Embryonic facial prominence (tissue), 1 donor: ENCODE data around the gene ARFRP1.

ENCODE experiments used
- DNase-seq: peaks from one replicate; pipeline ENCODE4 v3.0.0-alpha.2; 2016; ENCODE audit errors: extremely low spot score

ARFRP1 gene

DNA sequence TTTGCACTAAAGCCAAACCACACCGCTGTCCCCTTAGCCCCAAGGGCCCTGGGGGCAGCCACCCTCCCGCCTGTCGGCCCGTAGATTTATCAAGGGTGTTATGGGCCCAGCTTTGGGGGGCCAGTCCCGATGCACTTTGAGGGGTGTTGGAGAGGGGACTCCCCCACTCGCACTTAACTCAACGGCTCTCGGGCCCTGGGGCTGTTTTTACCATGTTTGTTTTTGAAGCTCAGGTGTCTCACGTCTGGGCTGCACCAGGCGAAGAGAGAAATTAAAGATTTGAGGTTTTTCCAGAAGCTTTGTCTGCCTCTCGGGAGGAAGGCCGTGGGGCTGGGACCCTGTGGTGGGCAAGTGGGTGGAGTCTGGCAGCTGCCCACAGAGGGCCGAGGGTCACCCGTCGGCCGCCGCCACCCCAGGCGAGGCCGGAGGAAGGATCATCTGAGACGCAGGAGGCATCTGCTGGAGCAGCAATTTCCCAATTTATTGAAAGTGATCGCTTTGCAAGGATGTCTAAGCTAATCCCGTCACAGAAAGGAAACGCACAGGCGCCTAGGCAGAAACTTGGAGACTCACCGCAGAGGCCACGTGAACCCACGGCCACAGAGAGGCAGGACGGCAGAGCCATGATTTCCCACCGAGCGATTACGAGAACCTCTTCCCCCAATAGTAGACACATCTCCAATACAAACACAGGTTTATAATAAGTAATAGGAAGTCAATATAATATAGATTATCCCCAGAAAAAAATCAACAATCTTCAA, 35.6 kb upstream of the ARFRP1 start:
- no peak for DNase-seq

DNA sequence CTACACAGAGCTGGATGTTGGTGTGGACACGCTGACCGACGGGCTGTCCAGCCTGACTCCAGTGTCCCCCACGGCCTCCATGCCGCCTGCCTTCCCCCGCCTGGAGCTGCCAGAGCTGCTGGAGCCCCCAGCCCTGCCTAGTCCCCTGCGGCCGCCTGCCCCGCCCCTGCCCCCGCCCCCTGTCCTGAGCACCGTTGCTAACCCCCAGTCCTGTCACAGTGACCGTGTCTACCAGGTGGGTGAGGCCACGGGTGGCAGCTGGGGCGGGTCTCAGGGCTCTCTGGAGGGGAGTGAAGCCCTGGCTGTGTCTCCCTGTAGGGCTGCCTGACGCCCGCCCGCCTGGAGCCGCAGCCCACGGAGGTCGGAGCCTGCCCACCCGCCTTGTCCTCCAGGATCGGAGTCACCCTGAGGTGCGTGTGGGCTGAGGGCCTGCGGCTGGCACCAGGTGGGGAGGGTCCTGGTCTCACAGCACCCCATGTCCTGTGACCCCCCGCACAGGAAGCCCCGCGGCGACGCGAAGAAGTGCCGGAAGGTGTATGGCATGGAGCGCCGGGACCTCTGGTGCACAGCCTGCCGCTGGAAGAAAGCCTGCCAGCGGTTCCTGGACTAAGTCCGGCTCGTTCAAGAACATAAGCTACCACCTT, 34.7 kb upstream of the ARFRP1 start:
- DNase-seq: no peak

DNA sequence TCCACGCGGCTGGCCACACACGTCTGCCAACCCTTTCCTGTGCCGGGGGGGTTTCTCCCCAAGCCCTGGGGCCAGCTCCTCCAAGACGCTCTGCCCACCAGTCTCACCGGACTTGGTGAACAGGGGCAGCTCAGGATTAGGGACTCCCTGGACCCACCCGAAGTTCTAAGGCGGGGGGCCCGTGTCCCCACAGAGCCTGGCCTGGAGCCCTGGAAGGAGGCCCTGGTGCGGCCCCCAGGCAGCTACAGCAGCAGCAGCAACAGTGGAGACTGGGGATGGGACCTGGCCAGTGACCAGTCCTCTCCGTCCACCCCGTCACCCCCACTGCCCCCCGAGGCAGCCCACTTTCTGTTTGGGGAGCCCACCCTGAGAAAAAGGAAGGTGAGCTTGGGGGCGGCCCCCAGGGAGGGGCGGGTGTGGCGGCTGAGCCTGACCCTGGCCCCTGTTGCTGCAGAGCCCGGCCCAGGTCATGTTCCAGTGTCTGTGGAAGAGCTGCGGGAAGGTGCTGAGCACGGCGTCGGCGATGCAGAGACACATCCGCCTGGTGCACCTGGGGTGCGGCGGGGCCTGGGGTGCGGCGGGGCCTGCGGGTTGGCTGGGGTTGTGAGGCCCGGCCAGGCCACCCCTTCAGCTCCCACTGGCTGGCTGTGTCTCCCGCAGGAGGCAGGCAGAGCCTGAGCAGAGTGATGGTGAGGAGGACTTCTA, 34.1 kb upstream of the ARFRP1 start:
- DNase-seq: no peak

DNA sequence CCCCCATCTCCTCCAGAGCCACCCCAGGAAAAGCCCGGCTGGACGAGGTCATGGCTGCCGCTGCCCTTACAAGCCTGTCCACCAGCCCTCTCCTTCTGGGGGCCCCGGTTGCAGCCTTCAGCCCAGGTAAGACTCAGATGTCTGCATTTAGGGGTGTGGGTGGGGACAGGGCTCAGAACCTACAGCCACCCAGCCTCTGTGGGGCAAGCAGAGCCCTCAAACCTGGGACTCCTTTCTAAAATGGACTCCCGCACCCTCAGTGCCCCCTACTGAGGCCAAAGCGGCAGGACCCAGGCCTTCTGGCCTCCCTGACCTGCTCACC, 33.5 kb upstream of the ARFRP1 start:
- DNase-seq: no peak

DNA sequence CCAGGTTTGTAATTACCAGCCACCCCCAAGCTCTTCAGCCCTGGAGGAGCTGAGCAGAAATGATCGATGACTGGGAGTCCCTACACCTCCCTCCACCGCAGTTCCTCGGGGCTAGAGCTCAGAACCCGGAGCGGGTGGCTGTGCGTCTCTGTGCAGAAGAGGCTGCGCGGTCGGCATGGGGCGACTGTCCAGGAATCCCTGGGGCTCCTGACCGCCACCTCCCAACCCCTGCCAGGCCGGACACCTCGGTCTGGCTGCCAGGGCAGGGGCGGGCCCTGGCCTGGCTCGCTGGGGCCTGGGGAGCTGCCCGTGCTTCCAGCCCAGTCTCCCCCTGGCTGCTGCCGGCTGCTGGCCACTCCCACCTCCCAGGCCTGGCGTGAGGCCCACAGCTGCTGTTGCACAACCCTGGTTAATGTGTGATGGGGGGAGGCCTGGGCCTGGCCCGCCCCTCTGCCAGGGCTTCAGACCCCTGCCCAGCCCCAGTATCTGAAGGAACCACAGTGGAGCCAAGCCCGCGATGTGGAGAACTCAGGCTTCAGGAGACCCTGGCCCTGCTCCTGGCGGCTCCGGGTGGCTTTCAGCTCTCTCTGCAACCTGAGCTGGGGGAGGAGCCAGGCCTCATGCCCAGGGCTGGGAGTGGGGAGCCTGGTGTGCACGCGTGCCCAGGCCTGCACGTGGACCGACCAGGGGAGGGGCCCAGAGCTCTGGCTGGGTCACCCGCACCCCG, 33.0 kb upstream of the ARFRP1 start:
- DNase-seq: peak; percentile 46

DNA sequence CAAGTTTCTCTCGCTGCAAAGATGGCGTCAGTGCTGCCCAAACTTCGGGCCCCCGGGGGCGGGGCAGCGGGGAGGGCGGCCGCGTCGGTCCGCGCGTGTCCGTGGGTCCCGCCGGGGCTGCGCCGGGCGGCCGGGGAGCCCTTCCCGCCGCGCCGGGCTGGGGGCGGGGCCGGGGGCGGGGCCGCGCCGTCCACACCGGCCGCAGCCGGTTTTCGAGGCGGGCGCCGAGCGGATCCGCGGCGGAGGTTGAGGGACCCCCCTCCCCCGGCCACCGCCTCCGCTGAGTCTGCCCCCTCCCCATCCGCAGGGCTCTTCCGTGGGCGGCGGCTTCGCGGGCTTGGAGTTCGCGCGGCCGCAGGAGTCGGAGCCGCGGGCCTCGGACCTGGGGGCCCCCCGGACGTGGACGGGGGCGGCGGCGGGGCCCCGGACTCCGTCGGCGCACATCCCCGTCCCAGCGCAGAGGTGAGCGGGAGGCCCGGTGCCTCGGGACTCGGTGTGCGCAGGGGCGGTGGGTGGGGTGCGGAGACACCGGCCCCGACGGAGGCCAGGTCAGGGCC, 32.4 kb upstream of the ARFRP1 start:
- DNase-seq: no peak

DNA sequence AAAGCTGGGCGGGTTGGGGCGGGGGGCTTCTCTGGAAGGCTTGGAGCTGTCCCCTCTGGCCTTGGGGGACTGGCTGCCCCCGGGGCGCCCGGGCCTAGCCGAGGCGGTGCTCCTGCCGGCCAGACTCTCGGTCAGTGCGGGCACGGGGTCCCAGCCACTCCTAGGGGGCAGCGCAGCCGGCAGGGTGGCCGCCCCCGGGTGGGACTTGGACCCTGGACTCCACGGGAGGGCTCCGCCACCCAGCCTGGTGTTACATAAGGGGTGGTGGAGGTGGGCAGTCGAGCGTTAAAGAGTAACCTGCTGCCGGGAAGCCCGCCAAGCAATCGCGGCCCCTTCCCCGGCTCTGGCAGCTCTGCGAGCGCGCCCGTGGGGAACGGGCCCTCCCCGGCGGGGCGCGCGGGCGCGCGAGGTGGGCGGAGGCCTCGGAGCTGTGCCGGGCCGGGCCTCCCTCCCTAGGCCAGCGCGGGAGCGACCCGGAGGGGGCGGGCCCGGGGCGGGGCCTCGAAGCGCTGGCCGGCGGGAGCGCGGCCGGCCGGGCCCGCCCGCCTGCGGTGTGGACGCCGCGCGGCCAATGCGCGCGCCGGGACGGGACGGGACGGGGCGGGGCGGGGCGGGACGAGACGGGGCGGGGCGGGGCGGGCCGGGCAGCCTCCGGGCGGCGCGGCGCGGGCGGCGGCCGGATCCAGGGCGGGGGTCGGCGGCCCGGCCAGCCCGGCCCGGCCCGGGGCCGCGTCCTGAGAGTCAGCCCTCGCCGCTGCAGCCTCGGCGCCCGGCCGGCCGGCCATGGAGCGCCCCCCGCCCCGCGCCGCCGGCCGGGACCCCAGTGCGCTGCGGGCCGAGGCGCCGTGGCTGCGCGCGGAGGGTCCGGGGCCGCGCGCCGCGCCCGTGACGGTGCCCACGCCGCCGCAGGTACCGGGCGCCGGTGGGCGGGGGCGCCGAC, 31.6 kb upstream of the ARFRP1 start, which contains the start of gene SLC2A4RG:
Gene SLC2A4RG (plus strand): TSS at position 647 of the 940 bp plus-strand sequence. CDS start 137 bp downstream, at position 784.
- DNase-seq: no peak

DNA sequence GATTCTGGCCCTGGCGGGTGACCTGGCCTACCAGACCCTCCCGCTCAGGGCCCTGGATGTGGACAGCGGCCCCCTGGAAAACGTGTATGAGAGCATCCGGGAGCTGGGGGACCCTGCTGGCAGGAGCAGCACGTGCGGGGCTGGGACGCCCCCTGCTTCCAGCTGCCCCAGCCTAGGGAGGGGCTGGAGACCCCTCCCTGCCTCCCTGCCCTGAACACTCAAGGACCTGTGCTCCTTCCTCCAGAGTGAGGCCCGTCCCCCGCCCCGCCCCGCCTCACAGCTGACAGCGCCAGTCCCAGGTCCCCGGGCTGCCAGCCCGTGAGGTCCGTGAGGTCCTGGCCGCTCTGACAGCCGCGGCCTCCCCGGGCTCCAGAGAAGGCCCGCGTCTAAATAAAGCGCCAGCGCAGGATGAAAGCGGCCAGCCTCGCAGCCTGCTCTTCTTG, 30.9 kb upstream of the ARFRP1 start:
- DNase-seq: no peak

DNA sequence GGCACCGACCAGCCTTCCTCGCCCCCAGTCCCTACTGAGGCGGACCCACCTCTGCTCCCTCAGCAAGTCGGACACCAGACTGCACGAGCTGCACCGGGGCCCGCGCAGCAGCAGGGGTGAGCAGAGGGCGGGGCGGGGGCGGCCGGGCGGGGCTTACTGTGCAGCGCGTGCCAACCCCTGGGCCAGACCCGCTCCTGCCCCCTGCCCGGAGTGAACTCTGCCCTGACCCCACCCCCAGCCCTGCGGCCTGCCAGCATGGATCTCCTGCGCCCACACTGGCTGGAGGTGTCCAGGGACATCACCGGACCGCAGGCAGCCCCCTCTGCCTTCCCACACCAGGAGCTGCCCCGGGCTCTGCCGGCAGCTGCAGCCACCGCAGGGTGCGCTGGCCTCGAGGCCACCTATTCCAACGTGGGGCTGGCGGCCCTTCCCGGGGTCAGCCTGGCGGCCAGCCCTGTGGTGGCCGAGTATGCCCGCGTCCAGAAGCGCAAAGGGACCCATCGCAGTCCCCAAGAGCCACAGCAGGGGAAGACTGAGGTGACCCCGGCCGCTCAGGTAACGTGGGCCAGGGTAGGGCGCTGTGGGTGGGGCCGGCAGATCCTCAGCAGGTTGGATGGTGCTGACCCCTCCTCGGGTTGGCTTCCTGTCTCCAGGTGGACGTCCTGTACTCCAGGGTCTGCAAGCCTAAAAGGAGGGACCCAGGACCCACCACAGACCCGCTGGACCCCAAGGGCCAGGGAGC, 30.3 kb upstream of the ARFRP1 start:
- no peak for DNase-seq

DNA sequence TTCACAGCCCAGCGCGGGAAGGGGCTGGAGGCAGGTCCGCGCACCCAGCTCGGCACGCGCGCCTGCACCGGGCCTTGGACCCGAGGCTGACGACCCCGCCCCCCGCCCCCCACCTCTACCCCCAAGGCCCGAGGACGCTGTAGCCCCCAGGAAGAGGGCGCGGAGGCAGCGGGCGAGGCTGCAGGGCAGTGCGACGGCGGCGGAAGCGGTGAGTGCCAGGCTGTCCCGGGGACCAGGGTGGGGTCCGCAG, 29.8 kb upstream of the ARFRP1 start:
- no peak for DNase-seq

DNA sequence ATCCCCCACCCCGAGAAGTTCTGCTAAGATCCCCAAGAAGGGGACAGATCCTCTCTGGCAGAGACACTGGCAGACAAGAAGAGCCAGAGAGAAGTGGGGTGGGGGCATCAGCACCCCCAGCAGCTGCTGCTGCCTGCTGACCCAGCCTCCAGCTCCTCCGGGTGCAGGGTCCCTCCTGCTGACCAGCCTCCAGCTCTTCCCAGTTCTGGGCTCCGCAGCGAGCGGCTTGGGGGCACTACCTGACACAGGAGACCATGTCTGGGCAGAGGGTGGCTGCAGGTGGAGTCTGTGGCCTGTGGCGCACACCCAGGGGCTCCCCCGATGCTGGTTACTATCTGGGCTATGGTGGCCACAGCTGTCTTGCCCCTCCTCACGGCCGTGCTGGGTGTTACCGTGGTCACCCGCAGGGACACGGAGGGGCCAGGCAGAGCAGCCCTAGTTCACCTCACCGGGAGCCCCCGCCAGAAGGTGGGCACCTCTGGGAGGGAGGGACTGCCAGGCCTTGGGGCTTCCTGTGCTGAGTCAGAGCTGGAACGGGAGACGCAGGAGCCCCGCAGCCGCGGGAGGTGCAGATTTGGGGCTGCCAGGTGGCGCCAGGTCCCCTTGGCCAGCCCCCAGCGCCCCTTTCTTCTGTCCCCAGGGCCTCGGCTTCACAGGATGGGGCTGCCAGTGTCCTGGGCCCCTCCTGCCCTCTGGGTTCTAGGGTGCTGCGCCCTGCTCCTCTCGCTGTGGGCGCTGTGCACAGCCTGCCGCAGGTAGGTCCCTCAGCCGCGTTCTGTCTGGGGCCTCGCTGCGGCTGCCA, 29.3 kb upstream of the ARFRP1 start:
- DNase-seq: no peak

DNA sequence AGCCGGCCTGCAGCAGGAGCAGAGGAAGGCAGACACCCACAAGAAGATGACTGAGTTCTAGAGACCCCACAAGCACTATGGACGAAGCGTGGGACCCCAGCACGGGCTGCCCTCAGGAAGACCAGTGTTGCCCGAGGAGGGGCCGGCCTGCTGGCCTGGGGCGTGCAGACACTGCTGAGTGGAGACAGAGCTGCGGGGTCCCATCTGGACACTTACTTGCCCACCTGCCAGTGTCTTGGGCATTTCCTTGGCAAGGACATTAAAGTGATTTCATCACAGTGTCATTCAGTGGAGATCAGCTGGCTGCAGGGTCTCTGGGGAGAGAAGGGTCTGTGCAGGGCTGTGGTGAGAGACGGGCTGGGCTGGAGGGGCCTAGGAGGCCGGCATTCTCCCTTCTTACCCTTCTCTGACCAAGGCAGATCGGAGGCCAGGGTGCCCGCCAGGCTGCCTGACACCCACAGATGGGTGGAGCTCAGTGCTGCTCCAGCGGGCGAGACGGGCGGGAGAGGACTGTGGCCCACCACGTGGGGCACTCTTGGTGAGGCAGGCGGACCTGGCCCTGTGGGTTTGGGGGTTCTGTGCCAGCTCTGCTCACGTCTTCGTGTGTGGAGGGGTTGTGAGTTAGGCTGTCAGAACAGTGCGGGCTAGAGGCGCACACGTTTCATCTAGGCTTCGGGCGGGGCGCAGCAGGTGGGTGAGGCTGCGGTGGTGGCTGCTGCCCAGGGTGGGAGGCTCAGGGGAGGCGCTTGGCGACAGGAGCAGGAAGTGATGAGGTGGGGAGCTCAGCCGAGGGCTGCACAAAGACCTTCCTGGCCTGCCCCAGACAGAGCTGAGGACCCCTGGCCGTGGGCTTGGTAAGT, 28.3 kb upstream of the ARFRP1 start, which contains the start of gene LIME1:
Gene LIME1 (plus strand): TSS at position 806 of the 860 bp plus-strand sequence. CDS start 886 bp downstream, outside the sequence.
- DNase-seq: no peak

DNA sequence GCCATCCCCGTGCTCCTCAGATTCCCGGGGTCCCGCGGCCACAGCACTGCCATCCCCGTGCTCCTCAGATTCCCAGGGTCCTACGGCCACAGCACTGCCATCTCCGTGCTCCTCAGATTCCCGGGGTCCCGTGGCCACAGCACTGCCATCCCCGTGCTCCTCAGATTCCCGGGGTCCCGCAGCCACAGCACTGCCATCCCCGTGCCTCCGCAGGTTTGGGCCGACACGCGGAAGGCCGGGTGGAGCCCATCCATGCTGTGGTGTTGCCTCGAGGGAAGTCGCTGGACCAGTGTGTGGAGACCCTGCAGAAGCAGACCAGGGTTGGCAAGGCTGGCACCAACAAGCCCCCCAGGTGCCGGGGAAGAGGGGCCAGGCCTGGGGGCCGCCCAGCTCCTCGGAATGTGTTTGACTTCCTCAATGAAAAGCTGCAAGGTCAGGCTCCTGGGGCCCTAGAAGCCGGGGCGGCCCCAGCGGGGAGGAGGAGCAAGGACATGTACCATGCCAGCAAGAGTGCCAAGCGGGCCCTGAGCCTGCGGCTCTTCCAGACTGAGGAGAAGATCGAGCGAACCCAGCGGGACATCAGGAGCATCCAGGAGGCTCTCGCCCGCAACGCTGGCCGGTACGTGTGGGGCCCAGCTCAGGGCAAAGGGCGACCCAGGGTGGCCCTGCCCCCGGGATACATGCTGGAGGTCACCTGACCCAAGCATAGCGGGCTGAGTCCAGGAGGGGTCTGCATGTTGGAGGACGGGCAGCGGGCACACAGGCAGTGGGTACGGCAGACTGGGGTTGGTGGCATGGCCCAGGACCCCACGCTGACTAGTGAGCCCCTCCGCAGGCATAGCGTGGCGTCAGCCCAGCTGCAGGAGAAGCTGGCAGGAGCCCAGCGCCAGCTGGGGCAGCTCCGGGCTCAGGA, 27.4 kb upstream of the ARFRP1 start:
- DNase-seq: no peak

DNA sequence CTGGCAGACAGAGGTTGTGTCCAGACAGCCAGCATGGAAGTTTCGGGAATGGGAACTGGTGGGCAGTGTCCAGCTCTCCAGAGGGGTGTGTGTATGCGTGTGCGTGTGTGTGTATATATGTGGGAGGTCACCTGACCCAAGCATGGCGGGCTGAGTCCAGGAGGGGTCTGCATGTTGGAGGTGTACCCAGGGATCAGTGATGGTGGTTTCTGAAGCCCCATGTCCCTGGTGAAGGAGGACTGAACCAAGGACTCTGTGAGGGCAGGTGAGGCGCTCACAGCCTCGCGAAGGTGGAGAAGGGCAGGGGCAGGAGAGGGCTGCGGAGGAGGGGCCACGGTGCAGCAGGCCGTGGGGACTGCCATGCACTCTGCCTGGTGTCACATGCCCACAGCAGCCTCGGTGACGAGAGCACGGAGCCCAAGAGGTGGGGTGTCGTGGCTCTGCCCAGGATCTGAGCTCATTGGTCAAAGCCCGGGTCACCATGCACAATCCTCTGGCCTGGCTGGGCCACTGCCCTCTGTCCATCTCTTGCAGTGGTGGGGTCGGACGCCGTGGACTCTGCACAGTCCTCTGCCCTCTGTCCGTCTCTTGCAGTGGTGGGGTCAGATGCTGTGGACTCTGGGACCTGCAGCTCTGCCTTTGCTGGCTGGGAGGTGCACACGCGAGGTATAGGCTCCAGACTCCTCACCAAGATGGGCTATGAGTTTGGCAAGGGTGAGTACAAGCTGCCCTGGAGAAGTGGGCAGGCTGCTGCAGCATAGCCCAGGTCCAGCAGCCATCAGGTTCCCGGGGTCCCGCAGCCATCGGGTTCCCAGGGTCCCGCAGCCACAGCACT, 26.6 kb upstream of the ARFRP1 start:
- no peak for DNase-seq

DNA sequence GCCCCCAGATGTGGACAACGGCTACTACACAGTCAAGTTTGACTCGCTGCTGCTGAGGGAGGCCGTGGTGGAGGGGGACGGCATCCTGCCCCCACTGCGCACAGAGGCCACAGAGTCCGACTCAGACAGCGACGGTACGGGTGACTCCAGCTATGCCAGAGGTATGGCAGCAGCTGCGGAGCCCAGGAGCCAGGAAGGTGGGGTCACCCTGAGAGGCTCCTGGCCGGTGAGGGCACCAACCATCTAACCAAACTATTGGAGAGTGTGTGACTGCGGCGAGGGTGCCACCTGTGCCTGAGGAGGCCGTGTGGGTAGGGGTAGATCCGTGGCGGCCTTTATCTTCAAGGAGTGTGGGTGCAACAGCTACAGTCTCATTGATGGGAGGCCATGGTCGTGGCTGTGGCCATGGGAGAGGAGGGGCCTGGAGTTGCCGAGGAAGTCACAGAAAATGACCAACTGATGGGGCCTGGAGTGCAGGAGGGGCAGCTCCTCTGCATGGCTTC, 25.9 kb upstream of the ARFRP1 start:
- no peak for DNase-seq

DNA sequence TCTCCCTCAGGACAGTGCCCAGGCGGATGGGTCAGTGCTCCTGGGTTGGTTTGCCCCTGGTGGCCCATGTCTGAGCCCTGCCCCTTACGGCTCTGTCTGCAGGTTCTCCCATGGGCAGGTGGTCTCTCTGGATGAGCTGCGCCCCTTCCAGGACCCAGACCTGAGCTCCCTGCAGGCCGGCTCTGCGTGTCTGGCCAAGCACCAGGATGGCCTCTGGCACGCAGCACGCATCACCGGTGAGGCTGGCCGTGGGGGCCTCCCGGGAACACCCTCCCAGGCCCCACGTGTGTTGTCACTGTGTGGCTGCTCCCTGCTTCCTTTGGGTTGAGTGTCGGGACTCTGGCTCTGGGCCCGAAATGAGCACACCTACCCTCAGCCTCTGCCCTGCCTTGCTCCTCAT, 25.3 kb upstream of the ARFRP1 start:
- DNase-seq: no peak
